ENCODE results near the gene SLC1A7. TPM values are rescaled to one million over a fixed set of nuclear protein-coding genes. Genes with fewer than 3 reads are reported as not detected.

SLC1A7 gene
- total and polyA plus RNA-seq, 2 experiments from 2014 or later = not detected

DNA sequence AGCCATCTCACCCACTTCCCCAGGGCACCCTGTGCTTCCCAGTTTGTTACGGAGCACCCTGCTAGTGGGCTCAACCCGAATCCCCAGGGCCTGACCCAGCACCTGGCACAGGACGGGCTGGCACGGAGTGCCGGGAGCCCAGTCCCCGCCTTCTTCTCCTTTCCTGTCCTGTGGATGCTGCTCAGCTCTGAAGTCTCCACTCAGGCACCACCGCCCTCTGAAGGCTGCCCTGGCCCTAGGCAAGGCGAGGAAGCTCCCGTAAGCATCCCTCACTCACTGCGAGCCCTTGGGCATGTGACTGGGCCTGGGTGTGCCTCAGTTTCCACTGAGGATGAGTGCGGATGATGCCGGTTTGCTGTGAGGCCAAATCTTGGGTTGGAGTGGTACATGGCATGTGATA lies 21.8 kb downstream of the SLC1A7 start:
- no peak overlapping the region for H2AFZ ChIP-seq
- no peaks in the 10 kb centered on the region for H3K9me2 ChIP-seq (replicated peaks; ENCODE audit: insufficient read depth)
- H3K4me2 ChIP-seq = no peak overlapping the region
- no peak overlapping the region for H3K4me3 ChIP-seq
- no peaks in the 10 kb centered on the region for H4K20me1 ChIP-seq (ENCODE audit: insufficient read depth, poor library complexity, severe bottlenecking)
- no peaks in the 10 kb centered on the region for H3K9me3 ChIP-seq (ENCODE audit: low read depth)
- peaks cover 47% of the 10 kb centered on the region for H3K4me1 ChIP-seq (ENCODE audit: insufficient read depth)
- DNase-seq (ENCODE audit: low spot score) = no peak
- no peaks in the 10 kb centered on the region for H3K27me3 ChIP-seq
- H3K79me2 ChIP-seq = no peaks in the 10 kb centered on the region
- no peak overlapping the region for H3K27ac ChIP-seq
- H3K36me3 ChIP-seq (replicated peaks; ENCODE audit: insufficient read depth, low read depth) = no peaks in the 10 kb centered on the region
- TF ChIP-seq EZH2phosphoT487 (IDR thresholded peaks at IDR 0.05; ENCODE audit: low read depth, severe bottlenecking, unreplicated experiment) (no peak), EZH2 (IDR thresholded peaks at IDR 0.05; ENCODE audit: borderline replicate concordance) (no peak)
- TF ChIP-seq, protein P1, sequence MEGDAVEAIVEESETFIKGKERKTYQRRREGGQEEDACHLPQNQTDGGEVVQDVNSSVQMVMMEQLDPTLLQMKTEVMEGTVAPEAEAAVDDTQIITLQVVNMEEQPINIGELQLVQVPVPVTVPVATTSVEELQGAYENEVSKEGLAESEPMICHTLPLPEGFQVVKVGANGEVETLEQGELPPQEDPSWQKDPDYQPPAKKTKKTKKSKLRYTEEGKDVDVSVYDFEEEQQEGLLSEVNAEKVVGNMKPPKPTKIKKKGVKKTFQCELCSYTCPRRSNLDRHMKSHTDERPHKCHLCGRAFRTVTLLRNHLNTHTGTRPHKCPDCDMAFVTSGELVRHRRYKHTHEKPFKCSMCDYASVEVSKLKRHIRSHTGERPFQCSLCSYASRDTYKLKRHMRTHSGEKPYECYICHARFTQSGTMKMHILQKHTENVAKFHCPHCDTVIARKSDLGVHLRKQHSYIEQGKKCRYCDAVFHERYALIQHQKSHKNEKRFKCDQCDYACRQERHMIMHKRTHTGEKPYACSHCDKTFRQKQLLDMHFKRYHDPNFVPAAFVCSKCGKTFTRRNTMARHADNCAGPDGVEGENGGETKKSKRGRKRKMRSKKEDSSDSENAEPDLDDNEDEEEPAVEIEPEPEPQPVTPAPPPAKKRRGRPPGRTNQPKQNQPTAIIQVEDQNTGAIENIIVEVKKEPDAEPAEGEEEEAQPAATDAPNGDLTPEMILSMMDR (IDR thresholded peaks at IDR 0.05; ENCODE audit: poor library complexity) = no peak
- 77% methylated on average over 12 of the region's 12 CpGs for WGBS (ENCODE audit: low lambda C conversion rate, missing lambda C conversion rate)

DNA sequence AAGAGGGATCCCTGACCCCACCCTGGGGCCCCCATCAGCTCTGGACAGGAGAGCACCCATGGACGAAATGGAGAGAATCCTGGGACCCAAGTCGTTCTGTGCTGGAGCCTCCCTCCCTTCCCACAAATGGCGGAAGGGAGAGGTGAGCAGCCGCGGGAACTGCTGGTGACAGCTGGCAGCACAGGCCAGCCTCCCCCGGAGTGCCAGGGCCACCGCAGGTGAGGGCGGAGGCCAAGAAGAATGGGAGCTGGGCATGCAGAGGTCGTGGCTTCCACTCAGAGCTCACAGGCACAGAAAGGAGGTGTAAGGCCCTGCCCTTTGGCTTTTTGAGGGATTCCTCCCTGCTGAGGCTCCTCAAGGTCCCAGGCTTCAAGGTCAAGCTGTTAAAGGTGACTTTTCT lies 24.6 kb downstream of the SLC1A7 start:
- TF ChIP-seq, protein P1 (IDR thresholded peaks at IDR 0.05; ENCODE audit: poor library complexity) = no peak
- TF ChIP-seq EZH2phosphoT487 (IDR thresholded peaks at IDR 0.05; ENCODE audit: low read depth, severe bottlenecking, unreplicated experiment) (no peak), EZH2 (IDR thresholded peaks at IDR 0.05; ENCODE audit: borderline replicate concordance) (no peak)
- Histone ChIP-seq H3K36me3 (replicated peaks; ENCODE audit: insufficient read depth, low read depth) (no peaks in the 10 kb centered on the region), H3K4me3 (no peak overlapping the region), H3K27ac (no peak overlapping the region), H2AFZ (no peak overlapping the region), H3K9me3 (ENCODE audit: low read depth) (no peaks in the 10 kb centered on the region), H3K9me2 (replicated peaks; ENCODE audit: insufficient read depth) (no peaks in the 10 kb centered on the region), H3K27me3 (peaks cover 11% of the 10 kb centered on the region), H3K4me1 (ENCODE audit: insufficient read depth) (peaks cover 30% of the 10 kb centered on the region), H3K4me2 (no peak overlapping the region), H3K79me2 (no peaks in the 10 kb centered on the region), H4K20me1 (ENCODE audit: insufficient read depth, poor library complexity, severe bottlenecking) (no peaks in the 10 kb centered on the region)
- DNase-seq (ENCODE audit: low spot score) = no peak
- WGBS (ENCODE audit: low lambda C conversion rate, missing lambda C conversion rate) = 90% methylated on average over 9 of the region's 9 CpGs

DNA sequence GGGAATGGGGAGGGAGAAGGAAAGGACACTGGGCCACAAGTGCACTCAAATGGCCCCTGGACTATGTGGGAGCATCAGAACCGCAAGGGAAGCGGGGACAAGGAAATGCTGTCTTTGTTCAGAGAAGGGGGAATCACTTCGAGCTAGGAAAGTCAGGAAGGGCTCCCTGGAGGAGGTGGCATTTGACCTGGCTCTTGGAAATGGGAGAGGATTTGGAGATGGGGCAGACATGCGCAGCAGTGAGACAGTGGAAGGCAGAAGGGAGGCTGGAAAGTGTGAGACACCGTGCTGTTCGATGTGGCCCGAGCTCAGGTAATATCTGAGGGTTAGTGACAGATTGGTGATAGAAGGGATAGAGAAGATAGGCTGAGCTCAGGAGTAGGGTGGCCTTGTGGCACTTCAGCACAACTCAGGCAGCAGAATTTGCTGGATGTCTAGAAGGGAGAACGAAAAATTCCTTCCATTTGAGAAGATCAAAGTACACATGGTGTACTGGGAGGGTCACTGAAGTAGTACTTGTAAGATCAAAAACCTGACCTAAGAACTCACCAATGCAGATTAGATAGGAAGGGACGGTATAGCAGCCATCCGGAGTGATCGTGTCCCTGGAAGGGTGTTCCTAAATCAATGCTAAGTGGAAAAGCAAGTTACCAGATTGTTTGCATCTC lies 25.4 kb downstream of the SLC1A7 start:
- H3K9me3 ChIP-seq (ENCODE audit: low read depth) = no peaks in the 10 kb centered on the region
- peaks cover 23% of the 10 kb centered on the region for H3K4me1 ChIP-seq (ENCODE audit: insufficient read depth)
- 74% methylated on average over 11 of the region's 11 CpGs for WGBS (ENCODE audit: low lambda C conversion rate, missing lambda C conversion rate)
- no peak overlapping the region for H3K27ac ChIP-seq
- H3K4me2 ChIP-seq = no peak overlapping the region
- no peaks in the 10 kb centered on the region for H3K79me2 ChIP-seq
- no peaks in the 10 kb centered on the region for H3K36me3 ChIP-seq (replicated peaks; ENCODE audit: insufficient read depth, low read depth)
- H2AFZ ChIP-seq = no peak overlapping the region
- TF ChIP-seq EZH2 (IDR thresholded peaks at IDR 0.05; ENCODE audit: borderline replicate concordance) (no peak), EZH2phosphoT487 (IDR thresholded peaks at IDR 0.05; ENCODE audit: low read depth, severe bottlenecking, unreplicated experiment) (no peak)
- TF ChIP-seq, protein P1 (IDR thresholded peaks at IDR 0.05; ENCODE audit: poor library complexity) = no peak
- no peak overlapping the region for H3K4me3 ChIP-seq
- peaks cover 11% of the 10 kb centered on the region for H3K27me3 ChIP-seq
- DNase-seq (ENCODE audit: low spot score) = no peak
- H4K20me1 ChIP-seq (ENCODE audit: insufficient read depth, poor library complexity, severe bottlenecking) = no peaks in the 10 kb centered on the region
- H3K9me2 ChIP-seq (replicated peaks; ENCODE audit: insufficient read depth) = no peaks in the 10 kb centered on the region
